Activated naive CD8-positive, alpha-beta T cell treated with anti-CD3 and anti-CD28 coated beads for 36 hours (primary cell): ENCODE results near the gene LHFPL2. TPM values are rescaled to one million over a fixed set of nuclear protein-coding genes. Genes with fewer than 3 reads are reported as not detected.

Experiments used
- DNase-seq: peaks from one replicate; pipeline ENCODE4 v3.0.0; 2021
- H3K27ac Mint-ChIP-seq: one replicate; pipeline ENCODE4 v1.8.0; 2022; ENCODE audit warnings: mild to moderate bottlenecking, moderate library complexity, mixed read lengths
- H3K27me3 Mint-ChIP-seq: one replicate; pipeline ENCODE4 v1.8.0; 2022; ENCODE audit warnings: mild to moderate bottlenecking, mixed read lengths
- H3K36me3 Mint-ChIP-seq: one replicate; pipeline ENCODE4 v1.8.0; 2021; ENCODE audit warnings: mild to moderate bottlenecking, mixed read lengths
- H3K4me1 Mint-ChIP-seq: one replicate; pipeline ENCODE4 v1.8.0; 2021; ENCODE audit warnings: mixed read lengths
- H3K4me3 Mint-ChIP-seq: one replicate; pipeline ENCODE4 v1.8.0; 2022; ENCODE audit warnings: mild to moderate bottlenecking, moderate library complexity, mixed read lengths
- H3K9me3 Mint-ChIP-seq: one replicate; pipeline ENCODE4 v1.8.0; 2022; ENCODE audit warnings: mixed read lengths
- total RNA-seq, 2 experiments: library from RNA; stranded (reverse); gene quantifications; one replicate each; pipeline ENCODE4 v1.2.3, GENCODE V29; 2021

The LHFPL2 gene
- total RNA-seq, 2 experiments from 2014 or later: 0.12 to 0.40 TPM

DNA sequence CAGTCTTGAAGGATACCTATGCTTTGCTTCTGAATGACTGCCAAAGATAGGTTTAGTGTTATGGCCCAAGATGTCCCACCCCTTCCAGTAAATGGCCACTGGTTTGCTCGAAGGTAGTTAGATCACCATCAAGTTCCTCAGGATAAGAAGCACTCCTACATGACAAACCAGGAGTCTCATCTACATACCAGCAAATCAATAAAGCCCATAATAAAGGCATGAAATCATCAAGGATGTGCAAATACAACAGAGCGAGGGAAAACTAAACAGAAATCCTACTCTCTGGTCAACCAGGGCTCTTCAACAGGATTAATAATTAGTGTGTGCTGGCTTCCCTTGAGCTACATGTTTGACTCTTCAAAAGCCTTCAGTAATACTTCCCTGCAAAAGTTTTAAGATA is 141.0 kb downstream of the LHFPL2 start:
- DNase-seq: no peak
- no peak overlapping the region for H3K27ac Mint-ChIP-seq

GRCh38 chr5:78506261-78507024 is 142.1 kb downstream of the LHFPL2 start:
- DNase-seq: no peak
- peaks cover 56% of the 10 kb centered on the region for H3K27me3 Mint-ChIP-seq
- H3K4me3 Mint-ChIP-seq: no peak overlapping the region
- H3K27ac Mint-ChIP-seq: no peak overlapping the region
- H3K36me3 Mint-ChIP-seq: no peaks in the 10 kb centered on the region
- no peaks in the 10 kb centered on the region for H3K9me3 Mint-ChIP-seq
- peaks cover 10% of the 10 kb centered on the region for H3K4me1 Mint-ChIP-seq

More for the DNA sequence above, 141.0 kb downstream of the LHFPL2 start:
- H3K36me3 Mint-ChIP-seq: no peaks in the 10 kb centered on the region
- H3K9me3 Mint-ChIP-seq: no peaks in the 10 kb centered on the region
- no peak overlapping the region for H3K4me3 Mint-ChIP-seq
- peaks cover 52% of the 10 kb centered on the region for H3K27me3 Mint-ChIP-seq
- H3K4me1 Mint-ChIP-seq: peaks cover 10% of the 10 kb centered on the region

DNA sequence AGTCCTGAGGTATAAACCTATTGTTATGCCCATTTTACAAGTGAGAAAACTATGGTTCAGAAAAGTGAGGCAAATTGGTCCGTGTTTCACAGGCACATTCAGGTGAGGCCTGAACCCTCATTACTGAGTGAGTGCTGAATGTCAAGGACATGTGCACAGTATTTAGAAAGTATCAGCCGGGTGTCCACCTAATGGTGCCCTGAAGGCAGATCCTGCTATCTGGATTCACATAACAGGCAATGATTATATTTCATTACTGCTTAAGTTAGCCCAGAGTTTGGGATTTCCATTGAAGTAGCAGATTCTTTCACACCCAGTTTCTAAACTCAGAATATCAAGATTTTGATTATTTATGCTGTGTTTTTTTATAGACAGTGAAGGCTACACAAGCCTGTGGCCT is 142.7 kb downstream of the LHFPL2 start:
- Mint-ChIP-seq H3K9me3 (no peaks in the 10 kb centered on the region), H3K27me3 (peaks cover 56% of the 10 kb centered on the region), H3K27ac (no peak overlapping the region), H3K4me3 (no peak overlapping the region), H3K4me1 (peaks cover 10% of the 10 kb centered on the region), H3K36me3 (no peaks in the 10 kb centered on the region)
- DNase-seq: no peak

- Mint-ChIP-seq H3K36me3 (no peaks in the 10 kb centered on the region), H3K27ac (no peak overlapping the region), H3K9me3 (no peaks in the 10 kb centered on the region), H3K4me3 (no peak overlapping the region), H3K27me3 (peaks cover 53% of the 10 kb centered on the region), H3K4me1 (peaks cover 8% of the 10 kb centered on the region)
- DNase-seq: no peak
Measured at GRCh38 chr5:78504704-78505677, 143.6 kb downstream of the LHFPL2 start.

DNA sequence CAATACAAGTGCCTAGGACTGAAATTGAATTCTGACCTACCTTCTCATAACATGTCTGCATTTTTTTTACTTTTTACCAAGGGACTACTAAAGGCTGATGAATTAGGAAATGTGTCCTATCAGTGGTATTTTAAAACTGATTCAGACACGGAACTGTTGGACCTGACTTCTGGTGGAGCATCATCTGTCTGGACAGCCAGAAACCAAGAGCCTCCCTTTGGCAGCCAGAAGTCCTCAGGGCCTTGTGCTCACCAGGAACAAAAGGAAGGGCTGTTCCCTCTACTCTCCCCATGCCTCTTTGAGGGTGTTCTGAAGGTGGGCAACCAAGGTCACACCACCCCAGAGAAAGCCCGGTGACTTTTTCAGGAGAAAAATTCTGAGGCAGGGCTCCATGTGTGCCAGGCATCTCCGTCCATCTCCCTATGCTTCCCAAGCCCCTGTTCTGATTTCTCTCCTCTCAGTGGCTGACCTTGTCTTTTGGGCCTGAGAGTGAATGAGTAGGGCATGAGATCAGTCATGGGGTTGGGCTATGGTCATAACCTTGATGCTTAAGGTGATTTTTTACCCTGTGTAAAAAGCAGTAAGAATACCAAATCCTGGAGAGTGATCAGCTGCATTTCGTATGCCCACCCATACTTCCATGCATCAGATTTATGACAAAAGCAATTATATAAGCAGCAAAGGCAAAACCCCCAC is 144.5 kb downstream of the LHFPL2 start:
- peaks cover 49% of the 10 kb centered on the region for H3K27me3 Mint-ChIP-seq

GRCh38 chr5:78501411-78502352 is 146.9 kb downstream of the LHFPL2 start:
- H3K4me1 Mint-ChIP-seq: no peaks in the 10 kb centered on the region
- no peak for DNase-seq
- no peaks in the 10 kb centered on the region for H3K9me3 Mint-ChIP-seq
- peaks cover 46% of the 10 kb centered on the region for H3K27me3 Mint-ChIP-seq
- no peak overlapping the region for H3K4me3 Mint-ChIP-seq
- no peaks in the 10 kb centered on the region for H3K36me3 Mint-ChIP-seq
- H3K27ac Mint-ChIP-seq: no peak overlapping the region

More for the DNA sequence above, 144.5 kb downstream of the LHFPL2 start:
- Mint-ChIP-seq H3K4me3 (no peak overlapping the region), H3K27ac (no peak overlapping the region), H3K9me3 (no peaks in the 10 kb centered on the region), H3K36me3 (no peaks in the 10 kb centered on the region), H3K4me1 (peaks cover 2% of the 10 kb centered on the region)
- no peak for DNase-seq

DNA sequence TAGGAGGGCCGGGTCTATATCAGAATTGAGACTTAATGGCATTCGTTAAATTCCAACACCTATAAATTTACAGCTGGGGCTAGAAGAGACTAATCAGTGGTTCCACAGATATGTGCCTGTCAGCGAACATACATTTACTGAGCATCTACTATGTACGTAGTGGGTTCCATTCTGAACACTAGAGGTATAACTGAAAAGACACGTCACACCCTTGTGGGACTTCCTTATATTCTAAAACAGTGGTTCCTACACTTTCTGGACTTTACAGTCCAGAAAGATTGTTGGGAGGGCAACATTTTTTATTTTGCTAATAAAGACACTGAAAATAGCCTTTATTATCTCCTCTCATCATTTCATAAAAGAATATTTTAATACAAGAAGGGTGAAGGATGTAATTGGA is 147.7 kb downstream of the LHFPL2 start:
- no peaks in the 10 kb centered on the region for H3K36me3 Mint-ChIP-seq
- H3K9me3 Mint-ChIP-seq: no peaks in the 10 kb centered on the region
- H3K4me3 Mint-ChIP-seq: no peak overlapping the region
- DNase-seq: no peak
- H3K27me3 Mint-ChIP-seq: peaks cover 42% of the 10 kb centered on the region
- no peaks in the 10 kb centered on the region for H3K4me1 Mint-ChIP-seq
- no peak overlapping the region for H3K27ac Mint-ChIP-seq

- no peaks in the 10 kb centered on the region for H3K4me1 Mint-ChIP-seq
- H3K4me3 Mint-ChIP-seq: no peak overlapping the region
- no peak overlapping the region for H3K27ac Mint-ChIP-seq
- peaks cover 44% of the 10 kb centered on the region for H3K27me3 Mint-ChIP-seq
- no peaks in the 10 kb centered on the region for H3K9me3 Mint-ChIP-seq
- no peaks in the 10 kb centered on the region for H3K36me3 Mint-ChIP-seq
- no peak for DNase-seq
Measured at GRCh38 chr5:78500028-78500427, 148.5 kb downstream of the LHFPL2 start.

DNA sequence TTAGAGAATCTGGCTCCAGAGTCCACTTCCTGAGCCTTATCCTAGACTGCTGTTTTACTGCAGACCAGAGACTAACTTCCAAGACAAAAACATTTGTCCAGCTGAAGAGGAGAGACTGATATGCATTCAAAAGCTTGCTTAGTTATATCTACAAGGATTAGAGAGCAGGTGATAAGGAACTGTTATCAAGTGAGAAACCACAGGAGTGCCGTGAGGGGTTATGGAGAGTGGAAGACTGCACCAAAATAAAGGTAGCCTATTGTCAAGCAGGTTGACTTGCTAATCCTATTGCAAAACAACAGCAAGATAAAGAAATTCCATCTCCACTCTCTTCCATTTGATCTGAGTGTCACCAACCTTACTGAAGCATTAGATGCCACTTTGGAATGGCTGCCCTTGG is 149.1 kb downstream of the LHFPL2 start:
- Mint-ChIP-seq H3K9me3 (no peaks in the 10 kb centered on the region), H3K27me3 (peaks cover 44% of the 10 kb centered on the region), H3K27ac (no peak overlapping the region), H3K4me1 (no peaks in the 10 kb centered on the region), H3K36me3 (no peaks in the 10 kb centered on the region), H3K4me3 (no peak overlapping the region)
- DNase-seq: no peak

DNA sequence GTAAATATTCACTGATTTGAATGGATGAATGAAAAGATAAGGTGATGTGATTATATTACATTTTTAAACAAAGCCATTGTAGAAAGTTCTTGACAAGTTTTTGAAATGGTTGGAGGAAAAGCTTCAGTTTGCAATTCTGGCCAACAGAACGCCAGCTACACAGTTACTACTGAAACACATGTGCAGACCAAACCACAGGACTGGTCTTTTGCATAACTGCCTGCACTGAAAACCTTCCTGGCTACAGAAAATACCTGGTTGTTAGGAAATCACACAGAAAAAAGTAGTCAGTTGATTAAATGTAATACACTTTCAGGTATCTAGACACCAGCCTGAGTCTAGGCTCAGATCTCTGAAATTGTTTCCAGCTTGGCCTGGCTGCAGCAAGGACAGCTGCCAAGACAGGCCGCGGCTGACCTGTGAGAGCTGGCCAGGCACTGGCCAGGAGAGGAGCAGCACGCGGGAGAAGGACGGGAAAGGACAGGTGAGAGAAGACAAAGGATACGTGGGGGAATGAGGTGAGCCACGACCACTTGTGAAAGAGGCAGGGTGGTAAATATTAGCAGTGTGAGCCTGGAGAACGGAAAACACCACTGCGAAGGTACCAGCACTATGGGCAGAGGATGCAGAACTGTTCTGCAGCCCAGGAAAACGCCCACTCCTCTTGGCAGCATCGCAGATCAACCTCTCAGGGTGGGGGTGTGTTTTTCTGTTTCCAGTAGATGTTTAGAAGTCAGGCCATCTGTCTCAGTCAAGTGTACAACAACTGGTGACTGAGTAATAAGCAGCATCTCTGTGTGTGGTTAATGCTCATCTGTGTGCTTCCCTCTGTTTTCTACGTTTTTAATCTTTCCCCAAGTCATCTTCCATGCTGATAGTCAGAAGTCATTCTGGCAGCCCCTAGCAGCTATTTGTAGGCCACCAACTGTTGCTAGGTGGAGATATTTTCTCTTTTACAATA is 150.7 kb downstream of the LHFPL2 start:
- Mint-ChIP-seq H3K36me3 (no peaks in the 10 kb centered on the region), H3K27ac (no peak overlapping the region), H3K9me3 (no peaks in the 10 kb centered on the region), H3K4me3 (no peak overlapping the region), H3K27me3 (peaks cover 44% of the 10 kb centered on the region), H3K4me1 (no peaks in the 10 kb centered on the region)
- DNase-seq: no peak

- Mint-ChIP-seq H3K4me3 (no peak overlapping the region), H3K27me3 (peaks cover 33% of the 10 kb centered on the region), H3K4me1 (no peaks in the 10 kb centered on the region), H3K36me3 (no peaks in the 10 kb centered on the region), H3K27ac (no peak overlapping the region), H3K9me3 (no peaks in the 10 kb centered on the region)
- no peak for DNase-seq
Measured at GRCh38 chr5:78496373-78496772, 152.2 kb downstream of the LHFPL2 start.

DNA sequence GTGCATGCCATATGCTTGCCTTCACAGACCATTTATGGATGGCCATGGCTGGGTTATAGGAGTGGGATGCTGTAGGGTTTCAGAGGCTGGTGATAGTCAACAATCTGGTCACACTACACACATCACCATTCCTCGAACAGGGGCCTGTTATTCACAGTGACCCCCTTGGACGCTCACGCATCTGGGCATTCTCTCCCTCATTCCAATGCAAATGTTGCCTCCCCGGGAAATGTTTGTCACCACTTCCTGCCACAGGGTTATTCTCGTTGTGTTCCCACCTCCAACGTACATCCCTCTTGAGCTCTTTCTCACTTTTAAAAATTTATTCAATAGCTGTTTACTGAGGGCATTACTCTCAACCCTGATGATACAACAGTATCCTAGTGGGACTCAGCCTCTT is 152.8 kb downstream of the LHFPL2 start:
- Mint-ChIP-seq H3K9me3 (no peaks in the 10 kb centered on the region), H3K36me3 (no peaks in the 10 kb centered on the region), H3K4me1 (no peaks in the 10 kb centered on the region), H3K4me3 (no peak overlapping the region), H3K27ac (no peak overlapping the region), H3K27me3 (peaks cover 27% of the 10 kb centered on the region)
- no peak for DNase-seq

DNA sequence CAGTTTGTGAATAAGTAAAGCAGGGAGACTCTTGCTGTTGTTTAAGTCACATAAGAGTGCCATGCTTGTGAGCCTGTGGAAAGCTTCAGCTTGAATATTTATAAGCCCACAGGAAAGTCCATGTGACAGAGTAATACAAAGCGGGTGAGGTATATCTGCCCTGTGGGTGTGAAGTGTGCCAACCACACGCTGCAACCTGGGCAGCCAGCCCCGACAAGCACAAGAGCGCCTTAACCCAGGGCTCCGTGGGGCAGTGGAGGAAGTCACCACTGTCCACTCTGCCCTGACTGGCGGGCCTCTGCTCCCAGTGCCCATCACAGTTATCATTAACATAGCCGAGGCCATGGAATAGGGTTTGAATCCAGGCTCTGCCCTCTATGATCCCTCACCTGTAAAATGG is 155.9 kb downstream of the LHFPL2 start:
- H3K36me3 Mint-ChIP-seq: peaks cover 3% of the 10 kb centered on the region
- no peak for DNase-seq
- H3K4me1 Mint-ChIP-seq: no peaks in the 10 kb centered on the region
- H3K27me3 Mint-ChIP-seq: peaks cover 12% of the 10 kb centered on the region
- no peak overlapping the region for H3K4me3 Mint-ChIP-seq
- H3K27ac Mint-ChIP-seq: no peak overlapping the region
- no peaks in the 10 kb centered on the region for H3K9me3 Mint-ChIP-seq
